H9 (cell line): ENCODE measurements around the gene LDHD. TPM values are rescaled to one million over a fixed set of nuclear protein-coding genes. Genes with fewer than 3 reads are reported as not detected.
A peak's percentile ranks its signal among the peaks of the same experiment; 100 is the strongest.

Experiments used
- DNase-seq: peaks from one replicate; pipeline ENCODE4 v3.0.0-alpha.2; 2017
- H2AFZ ChIP-seq: one replicate; pipeline ENCODE4 v1.6.1; 2013; ENCODE audit warnings: mild to moderate bottlenecking, low read length, control low read depth, moderate library complexity
- H2AK5ac ChIP-seq: 2 replicates; pipeline ENCODE4 v1.6.1; 2013; ENCODE audit warnings: low read length, control low read depth, mixed read lengths; ENCODE audit not compliant: insufficient read length
- H2BK120ac ChIP-seq: one replicate; pipeline ENCODE4 v1.6.1; 2013; ENCODE audit warnings: low read depth, mild to moderate bottlenecking, low read length, control low read depth, inconsistent platforms; ENCODE audit not compliant: poor library complexity, severe bottlenecking
- H2BK12ac ChIP-seq: 2 replicates; pipeline ENCODE4 v1.6.1; 2013; ENCODE audit warnings: low read length, control low read depth, mixed read lengths, low read depth; ENCODE audit not compliant: insufficient read length
- H2BK15ac ChIP-seq: 2 replicates; pipeline ENCODE4 v1.6.1; 2013; ENCODE audit warnings: low read depth, low read length, control low read depth
- H2BK20ac ChIP-seq: one replicate; pipeline ENCODE4 v1.6.1; 2013; ENCODE audit warnings: low read depth, mild to moderate bottlenecking, low read length, control low read depth, inconsistent platforms; ENCODE audit not compliant: poor library complexity, severe bottlenecking
- H2BK5ac ChIP-seq: 2 replicates; pipeline ENCODE4 v1.6.1; 2013; ENCODE audit warnings: low read length, control low read depth, mixed read lengths; ENCODE audit not compliant: insufficient read length
- H3K14ac ChIP-seq: 2 replicates; pipeline ENCODE4 v1.6.1; 2013; ENCODE audit warnings: low read length, control low read depth; ENCODE audit not compliant: insufficient read depth
- H3K18ac ChIP-seq: 2 replicates; pipeline ENCODE4 v1.6.1; 2013; ENCODE audit warnings: low read depth, mild to moderate bottlenecking, mixed read lengths, low read length, control low read depth; ENCODE audit not compliant: insufficient read length
- H3K23ac ChIP-seq: 2 replicates; pipeline ENCODE4 v1.6.1; 2013; ENCODE audit warnings: low read length, control low read depth, mixed read lengths, low read depth; ENCODE audit not compliant: insufficient read length
- H3K23me2 ChIP-seq: 2 replicates; pipeline ENCODE4 v1.6.1; 2013; ENCODE audit warnings: low read depth, mild to moderate bottlenecking, mixed read lengths, low read length, control low read depth; ENCODE audit not compliant: insufficient read length, poor library complexity, severe bottlenecking
- H3K27ac ChIP-seq: 2 replicates; pipeline ENCODE4 v1.5.1; 2013; ENCODE audit warnings: low read length, control low read depth, mixed read lengths, low read depth; ENCODE audit not compliant: insufficient read length
- H3K27me3 ChIP-seq: 2 replicates; pipeline ENCODE4 v1.6.1; 2013; ENCODE audit warnings: low read length, control low read depth, inconsistent platforms; ENCODE audit not compliant: insufficient read depth
- H3K4ac ChIP-seq: 2 replicates; pipeline ENCODE4 v1.6.1; 2013; ENCODE audit warnings: low read depth, mild to moderate bottlenecking, control low read depth, inconsistent platforms, low read length, moderate library complexity
- H3K4me1 ChIP-seq: 2 replicates; pipeline ENCODE4 v1.6.1; 2013; ENCODE audit warnings: low read length, control low read depth, inconsistent platforms; ENCODE audit not compliant: insufficient read depth
- H3K4me2 ChIP-seq: 2 replicates; pipeline ENCODE4 v1.6.1; 2013; ENCODE audit warnings: low read length, control low read depth, mixed read lengths; ENCODE audit not compliant: insufficient read length, insufficient read depth
- H3K56ac ChIP-seq: 2 replicates; pipeline ENCODE4 v1.6.1; 2013; ENCODE audit warnings: low read depth, mild to moderate bottlenecking, mixed read lengths, low read length, control low read depth; ENCODE audit not compliant: insufficient read length
- H3K79me1 ChIP-seq: 2 replicates; pipeline ENCODE4 v1.6.1; 2013; ENCODE audit warnings: low read depth, mild to moderate bottlenecking, moderate library complexity, low read length, control low read depth, inconsistent platforms; ENCODE audit not compliant: insufficient read depth, poor library complexity, severe bottlenecking
- H3K79me2 ChIP-seq: 2 replicates; pipeline ENCODE4 v1.6.1; 2013; ENCODE audit warnings: low read length, control low read depth, inconsistent platforms; ENCODE audit not compliant: insufficient read depth
- H3K9ac ChIP-seq: 2 replicates; pipeline ENCODE4 v1.6.1; 2013; ENCODE audit warnings: low read length, control low read depth, mixed read lengths; ENCODE audit not compliant: insufficient read length; ENCODE audit errors: extremely low read depth
- H3K9me3 ChIP-seq: one replicate; pipeline ENCODE4 v1.6.1; 2013; ENCODE audit warnings: low read depth, low read length, inconsistent platforms; ENCODE audit not compliant: control insufficient read depth
- H3T11ph ChIP-seq: one replicate; pipeline ENCODE4 v1.6.1; 2013; ENCODE audit warnings: mild to moderate bottlenecking, low read length, control low read depth, inconsistent platforms
- H4K20me1 ChIP-seq: one replicate; pipeline ENCODE4 v1.6.1; 2013; ENCODE audit not compliant: control insufficient read depth, insufficient read length, insufficient read depth
- H4K5ac ChIP-seq: 2 replicates; pipeline ENCODE4 v1.6.1; 2013; ENCODE audit warnings: low read depth, mild to moderate bottlenecking, mixed read lengths, low read length, control low read depth; ENCODE audit not compliant: insufficient read length
- H4K8ac ChIP-seq: replicated peaks from 2 replicates; pipeline ENCODE4 v1.6.1; 2013; ENCODE audit warnings: low read length, control low read depth, mixed read lengths, low read depth; ENCODE audit not compliant: insufficient read length
- H4K91ac ChIP-seq: 2 replicates; pipeline ENCODE4 v1.6.1; 2013; ENCODE audit warnings: low read depth, mild to moderate bottlenecking, moderate library complexity, mixed read lengths, low read length, control low read depth; ENCODE audit not compliant: insufficient read length
- H3K27ac Mint-ChIP-seq, 3 experiments: 2 replicates in 2 of 3; 3 replicates in 1 of 3; pipeline ENCODE4 v1.8.0; 2020 to 2021; ENCODE audit warnings: mixed read lengths in 3 of 3, mild to moderate bottlenecking in 1 of 3, moderate library complexity in 1 of 3
- H3K27me3 Mint-ChIP-seq: 2 replicates; pipeline ENCODE4 v1.8.0; 2021; ENCODE audit warnings: low read depth, mild to moderate bottlenecking, moderate library complexity, mixed read lengths
- H3K36me3 Mint-ChIP-seq, 3 experiments: 2 replicates in 2 of 3; 3 replicates in 1 of 3; pipeline ENCODE4 v1.8.0; 2020 to 2021; ENCODE audit warnings: low read depth in 3 of 3, mixed read lengths in 3 of 3; ENCODE audit not compliant: insufficient read depth in 1 of 3
- H3K4me1 Mint-ChIP-seq, 2 experiments: 2 replicates each; pipeline ENCODE4 v1.8.0; 2020; ENCODE audit warnings: mixed read lengths in 2 of 2
- H3K4me3 Mint-ChIP-seq, 2 experiments: 2 replicates in 1 of 2; 3 replicates in 1 of 2; pipeline ENCODE4 v1.8.0; 2020 to 2021; ENCODE audit warnings: mild to moderate bottlenecking in 2 of 2, mixed read lengths in 2 of 2, moderate library complexity in 1 of 2
- H3K9me3 Mint-ChIP-seq, 2 experiments: 2 replicates in 1 of 2; 3 replicates in 1 of 2; pipeline ENCODE4 v1.8.0; 2020; ENCODE audit warnings: mild to moderate bottlenecking in 2 of 2, mixed read lengths in 2 of 2, moderate library complexity in 1 of 2
- WGBS: extraction: QIAGEN DNeasy Blood & Tissue Kit; methylation state at CpG from one replicate; pipeline ENCODE4 v1.1.7; 2013; ENCODE audit warnings: missing lambda C conversion rate, low lambda C conversion rate, mixed read lengths; ENCODE audit not compliant: insufficient read length; ENCODE audit errors: extremely low coverage; 5-methylcytosine and 5-hydroxymethylcytosine counted together
- total RNA-seq: library from RNA; stranded (reverse); gene quantifications from 2 replicates; pipeline ENCODE4 v1.2.1, GENCODE V29; 2021
- TF ChIP-seq, protein P1 (sequence below): fragments of 200-600 bp; sonication (generic); conservative IDR thresholded peaks from 3 replicates; pipeline ENCODE4 v1.8.0; 2021; ENCODE audit warnings: antibody characterized with exemption, mild to moderate bottlenecking

LDHD gene
- total RNA-seq, 1 experiment from 2014 or later: 14.7 TPM

DNA sequence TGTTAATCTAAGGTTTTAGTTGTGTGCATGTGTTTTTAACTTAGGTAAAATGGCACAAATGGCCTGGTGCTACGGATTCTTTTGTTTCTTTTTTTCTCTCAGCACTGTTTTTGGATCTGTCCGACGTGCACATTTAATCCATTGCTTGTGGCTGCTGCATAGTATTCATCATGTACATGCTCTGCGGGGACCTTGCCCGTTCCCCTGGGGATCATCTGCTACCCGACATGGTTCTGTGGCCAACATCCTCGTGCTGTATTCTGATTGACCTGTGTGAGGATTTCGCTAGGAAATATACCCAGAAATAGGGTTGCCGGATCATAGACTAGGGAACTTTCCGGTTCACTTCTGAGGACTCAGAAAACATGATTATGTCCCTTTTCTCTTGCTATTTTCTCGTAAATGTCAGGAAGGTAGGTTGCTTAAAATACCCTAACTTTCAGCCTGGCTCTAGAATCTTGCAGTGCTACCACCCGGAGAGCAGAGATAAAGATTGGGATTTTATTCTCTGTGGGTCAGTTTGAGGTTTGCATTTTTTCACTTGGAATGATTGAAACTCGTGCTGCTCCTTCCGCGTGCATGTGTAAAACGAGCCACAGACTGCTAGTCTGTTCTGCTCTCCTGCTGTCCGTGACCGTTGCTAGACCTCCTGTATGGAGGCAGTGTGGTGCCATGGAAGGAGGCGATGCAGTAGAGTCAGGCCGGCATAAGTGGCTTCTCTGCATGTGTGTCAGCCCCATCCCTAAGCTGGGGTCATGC, 42.9 kb downstream of the LDHD start:
- Histone ChIP-seq H3K4ac (no peak overlapping the region), H3T11ph (no peak overlapping the region), H3K4me2 (no peak overlapping the region), H2BK15ac (no peak overlapping the region), H4K8ac (no peak overlapping the region), H3K9me3 (no peaks in the 10 kb centered on the region), H4K91ac (no peak overlapping the region), H3K79me1 (no peaks in the 10 kb centered on the region), H2BK20ac (no peak overlapping the region), H3K4me1 (peaks cover 3% of the 10 kb centered on the region; the same call in 1 of the 2 replicates), H3K27ac (no peak overlapping the region), H2BK12ac (no peak overlapping the region), H3K27me3 (no peaks in the 10 kb centered on the region), H2BK120ac (no peak overlapping the region), H3K9ac (no peak overlapping the region), H3K14ac (peak overlapping the region; percentile 77), H2AFZ (no peak overlapping the region), H4K5ac (no peak overlapping the region), H3K23ac (no peak overlapping the region), H2BK5ac (no peak overlapping the region), H3K23me2 (no peaks in the 10 kb centered on the region), H4K20me1 (no peaks in the 10 kb centered on the region), H3K18ac (no peak overlapping the region), H3K79me2 (peaks cover 13% of the 10 kb centered on the region; the same call in 1 of the 2 replicates), H2AK5ac (no peak overlapping the region), H3K56ac (no peak overlapping the region)
- no CpG with 5 or more reads among the region's 20 CpGs for WGBS
- no peak for DNase-seq
- peaks cover 2 to 3% of the 10 kb centered on the region in 2 experiments; a peak in 1 of 5 replicates for H3K9me3 Mint-ChIP-seq
- TF ChIP-seq, protein P1, sequence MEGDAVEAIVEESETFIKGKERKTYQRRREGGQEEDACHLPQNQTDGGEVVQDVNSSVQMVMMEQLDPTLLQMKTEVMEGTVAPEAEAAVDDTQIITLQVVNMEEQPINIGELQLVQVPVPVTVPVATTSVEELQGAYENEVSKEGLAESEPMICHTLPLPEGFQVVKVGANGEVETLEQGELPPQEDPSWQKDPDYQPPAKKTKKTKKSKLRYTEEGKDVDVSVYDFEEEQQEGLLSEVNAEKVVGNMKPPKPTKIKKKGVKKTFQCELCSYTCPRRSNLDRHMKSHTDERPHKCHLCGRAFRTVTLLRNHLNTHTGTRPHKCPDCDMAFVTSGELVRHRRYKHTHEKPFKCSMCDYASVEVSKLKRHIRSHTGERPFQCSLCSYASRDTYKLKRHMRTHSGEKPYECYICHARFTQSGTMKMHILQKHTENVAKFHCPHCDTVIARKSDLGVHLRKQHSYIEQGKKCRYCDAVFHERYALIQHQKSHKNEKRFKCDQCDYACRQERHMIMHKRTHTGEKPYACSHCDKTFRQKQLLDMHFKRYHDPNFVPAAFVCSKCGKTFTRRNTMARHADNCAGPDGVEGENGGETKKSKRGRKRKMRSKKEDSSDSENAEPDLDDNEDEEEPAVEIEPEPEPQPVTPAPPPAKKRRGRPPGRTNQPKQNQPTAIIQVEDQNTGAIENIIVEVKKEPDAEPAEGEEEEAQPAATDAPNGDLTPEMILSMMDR: no peak
- H3K4me3 Mint-ChIP-seq: no peak overlapping the region
- H3K4me1 Mint-ChIP-seq: peaks cover 37 to 45% of the 10 kb centered on the region in 2 experiments
- H3K27me3 Mint-ChIP-seq: no peaks in the 10 kb centered on the region
- H3K27ac Mint-ChIP-seq: peak overlapping the region in 1 of 3 experiments; percentile 5; a peak in 3 of 7 replicates
- H3K36me3 Mint-ChIP-seq: peaks cover 6 to 13% (median 10%) of the 10 kb centered on the region in 3 experiments
